Mesenchymal stem cell (in vitro differentiated cells and primary cell): ENCODE data around the gene ASGR2.

ENCODE experiments used
- DNase-seq: peaks from one replicate; pipeline ENCODE4 v3.0.0-alpha.2; 2013
- H2AFZ ChIP-seq: one replicate; pipeline ENCODE4 v1.6.1; 2013; ENCODE audit warnings: low read depth, mild to moderate bottlenecking, control low read depth, inconsistent platforms, low read length, moderate library complexity
- H2AK5ac ChIP-seq: 2 replicates; pipeline ENCODE4 v1.6.1; 2013; ENCODE audit warnings: low read length, moderate library complexity, mild to moderate bottlenecking, inconsistent platforms; ENCODE audit not compliant: severe bottlenecking
- H2BK120ac ChIP-seq: one replicate; pipeline ENCODE4 v1.6.1; 2013; ENCODE audit warnings: low read depth, mild to moderate bottlenecking, inconsistent platforms, low read length, moderate library complexity
- H2BK12ac ChIP-seq, 2 experiments: one replicate each; pipeline ENCODE4 v1.6.1; 2013; ENCODE audit warnings: inconsistent platforms in 2 of 2, low read length in 2 of 2, mild to moderate bottlenecking in 2 of 2, moderate library complexity in 2 of 2, control low read depth in 1 of 2
- H2BK15ac ChIP-seq: one replicate; pipeline ENCODE4 v1.6.1; 2013; ENCODE audit warnings: mild to moderate bottlenecking, low read depth, inconsistent platforms; ENCODE audit not compliant: poor library complexity, severe bottlenecking
- H2BK5ac ChIP-seq: 2 replicates; pipeline ENCODE4 v1.6.1; 2013; ENCODE audit warnings: low read depth, mild to moderate bottlenecking, low read length, control low read depth, inconsistent platforms; ENCODE audit not compliant: poor library complexity, severe bottlenecking
- H3K14ac ChIP-seq, 2 experiments: one replicate each; pipeline ENCODE4 v1.6.1; 2013; ENCODE audit warnings: inconsistent platforms in 2 of 2, low read length in 2 of 2, control low read depth in 1 of 2, mild to moderate bottlenecking in 1 of 2, moderate library complexity in 1 of 2
- H3K18ac ChIP-seq, 2 experiments: one replicate each; pipeline ENCODE4 v1.6.1; 2013; ENCODE audit warnings: inconsistent platforms in 2 of 2, low read length in 2 of 2, control low read depth in 1 of 2, low read depth in 1 of 2, mild to moderate bottlenecking in 1 of 2
- H3K23ac ChIP-seq, 2 experiments: one replicate each; pipeline ENCODE4 v1.6.1; 2013; ENCODE audit warnings: inconsistent platforms in 2 of 2, low read length in 2 of 2, mild to moderate bottlenecking in 2 of 2, moderate library complexity in 2 of 2, control low read depth in 1 of 2
- H3K27ac ChIP-seq: 2 replicates; pipeline ENCODE4 v1.5.1; 2013; ENCODE audit warnings: mild to moderate bottlenecking, moderate library complexity, low read length, control low read depth, inconsistent platforms; ENCODE audit not compliant: poor library complexity, severe bottlenecking
- H3K27me3 ChIP-seq, 2 experiments: 2 replicates each; pipeline versions ENCODE4 v1.6.1 to v1.7.0; 2013; ENCODE audit warnings: low read length in 2 of 2, mild to moderate bottlenecking in 2 of 2, moderate library complexity in 2 of 2, control low read depth in 1 of 2, inconsistent platforms in 1 of 2; ENCODE audit not compliant: control insufficient read depth in 1 of 2, insufficient read depth in 1 of 2
- H3K36me3 ChIP-seq, 2 experiments: 2 replicates each; pipeline versions ENCODE4 v1.6.1 to v1.7.0; 2013; ENCODE audit warnings: low read length in 2 of 2, control low read depth in 1 of 2, inconsistent platforms in 1 of 2, low read depth in 1 of 2, mild to moderate bottlenecking in 1 of 2; ENCODE audit not compliant: insufficient read depth in 2 of 2, control insufficient read depth in 1 of 2
- H3K4ac ChIP-seq, 2 experiments: one replicate each; pipeline ENCODE4 v1.6.1; 2013; ENCODE audit warnings: inconsistent platforms in 2 of 2, low read length in 2 of 2, mild to moderate bottlenecking in 2 of 2, moderate library complexity in 2 of 2, control low read depth in 1 of 2, low read depth in 1 of 2
- H3K4me1 ChIP-seq: 2 replicates; pipeline ENCODE4 v1.6.1; 2013; ENCODE audit warnings: low read depth, low read length, control low read depth; ENCODE audit not compliant: control insufficient read depth, insufficient read depth
- H3K4me2 ChIP-seq: 2 replicates; pipeline ENCODE4 v1.6.1; 2013; ENCODE audit warnings: low read length, mild to moderate bottlenecking, inconsistent platforms; ENCODE audit not compliant: poor library complexity, severe bottlenecking
- H3K4me3 ChIP-seq, 2 experiments: 2 replicates each; pipeline versions ENCODE4 v1.5.1 to v1.7.0; 2013; ENCODE audit warnings: low read length in 2 of 2, mild to moderate bottlenecking in 2 of 2, control low read depth in 1 of 2, low read depth in 1 of 2; ENCODE audit not compliant: insufficient read depth in 1 of 2
- H3K79me1 ChIP-seq: replicated peaks from 2 replicates; pipeline ENCODE4 v1.6.1; 2013; ENCODE audit warnings: mild to moderate bottlenecking, control low read depth, low read length, inconsistent platforms; ENCODE audit not compliant: poor library complexity, severe bottlenecking
- H3K9ac ChIP-seq: 2 replicates; pipeline ENCODE4 v1.7.0; 2013; ENCODE audit warnings: mild to moderate bottlenecking, low read length, moderate library complexity
- H3K9me3 ChIP-seq: 2 replicates; pipeline ENCODE4 v1.7.0; 2013; ENCODE audit warnings: mild to moderate bottlenecking, low read length; ENCODE audit not compliant: control insufficient read depth
- H4K8ac ChIP-seq: one replicate; pipeline ENCODE4 v1.6.1; 2013; ENCODE audit warnings: inconsistent platforms, mild to moderate bottlenecking, low read length, moderate library complexity
- H4K91ac ChIP-seq: one replicate; pipeline ENCODE4 v1.6.1; 2013; ENCODE audit warnings: mild to moderate bottlenecking, low read length, inconsistent platforms
- WGBS: methylation state at CpG from one replicate; pipeline ENCODE4 v1.1.7; 2013; ENCODE audit warnings: mixed read lengths; 5-methylcytosine and 5-hydroxymethylcytosine counted together

Gene ASGR2

GRCh38 chr17:7133916-7134315 lies 19.3 kb upstream of the ASGR2 start:
- Histone ChIP-seq H3K23ac (no peak overlapping the region), H3K9me3 (peaks cover 1% of the 10 kb centered on the region), H4K8ac (no peak overlapping the region), H2BK5ac (no peak overlapping the region), H3K27ac (no peak overlapping the region), H3K4ac (no peak overlapping the region), H3K4me2 (no peak overlapping the region), H2BK12ac (no peak overlapping the region), H3K36me3 (no peaks in the 10 kb centered on the region), H2BK120ac (no peak overlapping the region), H2AK5ac (no peak overlapping the region), H2AFZ (no peak overlapping the region), H4K91ac (no peak overlapping the region), H2BK15ac (no peak overlapping the region), H3K4me3 (no peak overlapping the region), H3K4me1 (peaks cover 5% of the 10 kb centered on the region), H3K14ac (no peak overlapping the region), H3K9ac (no peak overlapping the region), H3K79me1 (no peaks in the 10 kb centered on the region), H3K27me3 (peaks cover 45 to 69% of the 10 kb centered on the region in 2 experiments), H3K18ac (no peak overlapping the region)
- DNase-seq: no peak
- 80% methylated on average over 20 of the region's 20 CpGs for WGBS

- Histone ChIP-seq H3K18ac (peak overlapping the region in 1 of 2 experiments; percentile 52), H2BK15ac (no peak overlapping the region), H2BK120ac (no peak overlapping the region), H3K27ac (no peak overlapping the region), H3K36me3 (no peaks in the 10 kb centered on the region), H3K79me1 (no peaks in the 10 kb centered on the region), H3K9ac (no peak overlapping the region), H3K4me3 (no peak overlapping the region), H3K14ac (no peak overlapping the region), H4K8ac (no peak overlapping the region), H3K4me2 (no peak overlapping the region), H3K4me1 (peaks cover 5% of the 10 kb centered on the region), H2AFZ (no peak overlapping the region), H4K91ac (no peak overlapping the region), H2AK5ac (no peak overlapping the region), H3K4ac (no peak overlapping the region), H2BK12ac (no peak overlapping the region), H3K9me3 (no peaks in the 10 kb centered on the region), H2BK5ac (no peak overlapping the region), H3K23ac (no peak overlapping the region), H3K27me3 (peaks cover 41 to 68% of the 10 kb centered on the region in 2 experiments)
- DNase-seq: peak; percentile 32
- 23% methylated on average over 18 of the region's 19 CpGs for WGBS
Measured at GRCh38 chr17:7133424-7133823, 18.8 kb upstream of the ASGR2 start.

GRCh38 chr17:7132511-7133094 lies 18.0 kb upstream of the ASGR2 start:
- Histone ChIP-seq H3K18ac (no peak overlapping the region), H3K23ac (peak overlapping the region in 1 of 2 experiments; percentile 59), H4K91ac (no peak overlapping the region), H3K4ac (no peak overlapping the region), H3K4me3 (no peak overlapping the region), H3K4me1 (peaks cover 5% of the 10 kb centered on the region), H3K9ac (no peak overlapping the region), H2AFZ (no peak overlapping the region), H3K36me3 (no peaks in the 10 kb centered on the region), H2BK120ac (no peak overlapping the region), H3K27me3 (peaks cover 39 to 69% of the 10 kb centered on the region in 2 experiments), H3K14ac (peak overlapping the region in 1 of 2 experiments; percentile 44), H3K9me3 (no peaks in the 10 kb centered on the region), H4K8ac (no peak overlapping the region), H2AK5ac (no peak overlapping the region), H2BK12ac (peak overlapping the region in 1 of 2 experiments; percentile 31), H3K27ac (no peak overlapping the region), H2BK5ac (no peak overlapping the region), H2BK15ac (no peak overlapping the region), H3K4me2 (no peak overlapping the region), H3K79me1 (no peaks in the 10 kb centered on the region)
- WGBS: 39% methylated on average over 6 of the region's 7 CpGs
- peak; percentile 34 for DNase-seq

GRCh38 chr17:7131423-7131791 lies 16.8 kb upstream of the ASGR2 start:
- 85% methylated on average over 3 of the region's 5 CpGs for WGBS
- no peak for DNase-seq
- H3K79me1 ChIP-seq: no peaks in the 10 kb centered on the region
- no peak overlapping the region for H4K8ac ChIP-seq
- H3K4ac ChIP-seq: no peak overlapping the region
- H3K23ac ChIP-seq: no peak overlapping the region
- H3K27me3 ChIP-seq: peaks cover 30 to 61% of the 10 kb centered on the region in 2 experiments
- no peaks in the 10 kb centered on the region for H3K9me3 ChIP-seq
- no peak overlapping the region for H4K91ac ChIP-seq
- H3K27ac ChIP-seq: no peak overlapping the region
- H3K14ac ChIP-seq: no peak overlapping the region
- H2BK120ac ChIP-seq: no peak overlapping the region
- H2AFZ ChIP-seq: no peak overlapping the region
- no peak overlapping the region for H3K4me2 ChIP-seq
- no peak overlapping the region for H2AK5ac ChIP-seq
- no peak overlapping the region for H3K4me3 ChIP-seq
- H2BK12ac ChIP-seq: no peak overlapping the region
- H3K4me1 ChIP-seq: peaks cover 3% of the 10 kb centered on the region
- H3K36me3 ChIP-seq: no peaks in the 10 kb centered on the region
- H2BK15ac ChIP-seq: no peak overlapping the region
- H2BK5ac ChIP-seq: no peak overlapping the region
- no peak overlapping the region for H3K9ac ChIP-seq
- no peak overlapping the region for H3K18ac ChIP-seq
